Stimulated activated CD4-positive, alpha-beta T cell treated with anti-CD3 and anti-CD28 coated beads, TNF-alpha, amount 100 ng/mL, for 24 hours (primary cell): ENCODE data around the gene STYXL2.

Source experiments
- DNase-seq, 3 experiments: peaks; one replicate each; pipeline ENCODE4 v3.0.0-alpha.2; 2020; ENCODE audit warnings: low read depth in 3 of 3

STYXL2 gene

GRCh38 chr1:167109125-167109524, 15.2 kb downstream of the STYXL2 start:
- no peak for DNase-seq

GRCh38 chr1:167110586-167110985, 16.7 kb downstream of the STYXL2 start:
- DNase-seq, result no peak

- no peak for DNase-seq
These were observed 18.2 kb downstream of the STYXL2 start for GRCh38 chr1:167111868-167112709.

- DNase-seq, result no peak
These were observed 20.9 kb downstream of the STYXL2 start for GRCh38 chr1:167114725-167115124.

GRCh38 chr1:167115655-167116054, 21.8 kb downstream of the STYXL2 start:
- DNase-seq, result no peak

GRCh38 chr1:167116174-167116573, 22.3 kb downstream of the STYXL2 start:
- no peak for DNase-seq

GRCh38 chr1:167117225-167117624, 23.4 kb downstream of the STYXL2 start:
- DNase-seq, result no peak

- DNase-seq, result no peak
These were observed 24.3 kb downstream of the STYXL2 start for GRCh38 chr1:167118188-167118587.

- DNase-seq, result no peak
These were observed 25.8 kb downstream of the STYXL2 start for GRCh38 chr1:167119696-167120095.

GRCh38 chr1:167120899-167121298, 27.0 kb downstream of the STYXL2 start:
- DNase-seq, result no peak

GRCh38 chr1:167121375-167122120, 27.7 kb downstream of the STYXL2 start:
- peak in 1 of 3 experiments; percentile 26 for DNase-seq

- no peak for DNase-seq
These were observed 28.2 kb downstream of the STYXL2 start for GRCh38 chr1:167122121-167122480.

GRCh38 chr1:167122568-167122967, 28.7 kb downstream of the STYXL2 start:
- no peak for DNase-seq

- no peak for DNase-seq
These were observed 32.4 kb downstream of the STYXL2 start for GRCh38 chr1:167126317-167126716.

GRCh38 chr1:167126811-167127210, 32.9 kb downstream of the STYXL2 start:
- no peak for DNase-seq

GRCh38 chr1:167127236-167127635, 33.4 kb downstream of the STYXL2 start:
- DNase-seq, result no peak

GRCh38 chr1:167127661-167128060, 33.8 kb downstream of the STYXL2 start:
- DNase-seq, result no peak

GRCh38 chr1:167128261-167129227, 34.7 kb downstream of the STYXL2 start:
- DNase-seq, result no peak

- no peak for DNase-seq
These were observed 37.1 kb downstream of the STYXL2 start for GRCh38 chr1:167130829-167131510.

- DNase-seq, result no peak
These were observed 38.6 kb downstream of the STYXL2 start for GRCh38 chr1:167132301-167133010.
